GM18867 (cell line): ENCODE results near the gene ZBED4.
A peak's percentile ranks its signal among the peaks of the same experiment; 100 is the strongest.
"Not testable (repeated sequence)": the region's sequence is repeated elsewhere in the genome, so short reads cannot be mapped to it uniquely, and the experiment has no call there.

ENCODE experiments used
- ATAC-seq: cut with Tn5 transposase; IDR thresholded peaks from one replicate; pipeline ENCODE4 v1.9.1; 2021; ENCODE audit warnings: mild to moderate bottlenecking, moderate library complexity; ENCODE audit not compliant: unreplicated experiment

Gene ZBED4

GRCh38 chr22:49826603-49827270 lies 26.9 kb upstream of the ZBED4 start:
- peak; percentile 21 for ATAC-seq

GRCh38 chr22:49827271-49827852 lies 26.3 kb upstream of the ZBED4 start:
- ATAC-seq = peak; percentile 10

- peak; percentile 49 for ATAC-seq
Measured at GRCh38 chr22:49827853-49828598, 25.6 kb upstream of the ZBED4 start, which contains the start of gene BRD1. Gene BRD1 (minus strand): TSS chr22:49827873. CDS start chr22:49824317, 3,556 bp downstream.

DNA sequence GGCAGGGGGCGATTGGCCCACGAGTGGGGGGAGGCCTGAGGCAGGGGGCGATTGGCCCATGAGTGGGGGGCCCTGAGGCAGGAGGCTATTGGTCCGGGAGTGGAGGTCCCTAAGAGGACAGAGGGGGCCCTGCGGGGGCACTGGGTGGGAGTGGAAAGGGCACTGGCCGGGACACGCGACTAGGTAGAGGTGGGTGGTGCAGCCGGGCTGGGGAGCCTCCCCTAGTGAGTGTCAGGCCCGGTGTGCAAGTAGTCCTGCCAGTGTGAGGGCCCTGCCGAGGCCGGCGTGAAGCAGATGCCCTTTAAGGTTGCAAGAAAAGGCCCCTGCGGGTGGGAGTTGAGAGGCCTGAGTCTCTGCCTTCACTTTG lies 25.1 kb upstream of the ZBED4 start:
- ATAC-seq = no peak

- no peak for ATAC-seq
Measured at GRCh38 chr22:49829044-49829853, 24.4 kb upstream of the ZBED4 start.

GRCh38 chr22:49833340-49834007 lies 20.2 kb upstream of the ZBED4 start:
- ATAC-seq = no peak

DNA sequence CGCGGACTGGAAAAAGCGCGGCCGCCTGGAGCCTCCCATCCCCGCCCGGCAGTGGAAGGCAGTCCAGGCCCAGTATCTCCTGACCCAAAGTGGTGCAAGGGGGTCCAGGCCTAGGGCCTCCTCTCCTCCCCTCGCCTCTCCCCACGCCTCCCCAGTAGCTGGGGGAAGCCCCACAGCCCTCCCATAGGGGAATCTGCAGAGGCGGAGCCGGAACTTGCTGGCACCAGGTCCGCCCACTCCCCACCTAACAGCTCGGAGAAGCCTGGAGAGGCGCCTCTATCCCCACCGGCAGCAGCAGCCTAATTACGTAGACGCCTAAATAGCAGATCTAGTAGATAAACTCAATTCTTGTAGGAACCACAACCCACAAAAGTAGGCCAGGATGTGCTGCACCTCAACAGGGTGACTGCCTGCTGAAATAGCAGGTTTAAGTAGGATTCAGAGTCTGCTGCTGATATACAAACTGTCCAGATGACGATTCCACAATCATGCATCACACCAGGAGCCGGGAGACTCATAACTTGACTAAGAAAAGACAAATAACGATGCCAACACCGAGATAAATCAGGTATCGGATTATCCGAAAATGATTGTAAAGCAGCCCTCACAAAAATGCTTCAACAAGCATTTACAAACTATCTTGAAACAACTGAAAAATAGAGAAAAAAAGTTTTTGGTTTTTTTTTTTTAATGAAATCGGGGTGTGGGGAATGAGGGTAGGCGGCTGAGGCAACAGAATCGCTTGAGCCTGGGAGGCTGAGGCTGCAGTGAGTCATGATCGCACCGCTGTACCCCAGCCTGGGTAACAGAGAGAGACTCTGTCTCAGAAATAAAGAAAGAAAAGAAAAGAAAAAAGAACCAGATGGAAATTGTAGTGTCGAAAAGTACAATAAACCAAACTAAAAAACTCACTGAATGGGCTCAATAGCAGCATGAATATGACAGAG lies 14.6 kb upstream of the ZBED4 start:
- ATAC-seq = no peak

DNA sequence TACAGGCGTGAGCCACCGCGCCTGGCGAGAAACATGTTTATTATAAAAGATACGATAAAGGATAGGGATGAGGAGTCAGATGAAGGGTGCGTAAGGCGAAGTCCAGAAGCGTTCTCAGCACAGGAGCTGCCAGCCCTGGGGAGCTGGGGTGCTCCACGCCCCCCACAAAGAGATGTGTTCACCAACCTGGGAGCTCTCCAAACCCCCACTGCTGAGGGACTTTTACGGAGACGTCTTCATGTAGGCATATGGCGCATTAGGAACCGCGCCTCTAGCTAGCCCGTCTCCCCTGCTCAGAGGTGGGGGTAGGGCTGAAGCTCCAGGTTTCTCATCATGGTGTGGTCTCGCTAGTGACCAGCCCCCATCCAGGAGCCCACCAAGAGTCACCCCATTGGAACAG lies 8.4 kb upstream of the ZBED4 start:
- ATAC-seq = no peak

GRCh38 chr22:49845666-49846459 lies 7.8 kb upstream of the ZBED4 start:
- ATAC-seq = no peak

GRCh38 chr22:49847751-49848689 lies 5.6 kb upstream of the ZBED4 start:
- no peak for ATAC-seq

- no peak for ATAC-seq
Measured at GRCh38 chr22:49848690-49849160, 4.9 kb upstream of the ZBED4 start.

DNA sequence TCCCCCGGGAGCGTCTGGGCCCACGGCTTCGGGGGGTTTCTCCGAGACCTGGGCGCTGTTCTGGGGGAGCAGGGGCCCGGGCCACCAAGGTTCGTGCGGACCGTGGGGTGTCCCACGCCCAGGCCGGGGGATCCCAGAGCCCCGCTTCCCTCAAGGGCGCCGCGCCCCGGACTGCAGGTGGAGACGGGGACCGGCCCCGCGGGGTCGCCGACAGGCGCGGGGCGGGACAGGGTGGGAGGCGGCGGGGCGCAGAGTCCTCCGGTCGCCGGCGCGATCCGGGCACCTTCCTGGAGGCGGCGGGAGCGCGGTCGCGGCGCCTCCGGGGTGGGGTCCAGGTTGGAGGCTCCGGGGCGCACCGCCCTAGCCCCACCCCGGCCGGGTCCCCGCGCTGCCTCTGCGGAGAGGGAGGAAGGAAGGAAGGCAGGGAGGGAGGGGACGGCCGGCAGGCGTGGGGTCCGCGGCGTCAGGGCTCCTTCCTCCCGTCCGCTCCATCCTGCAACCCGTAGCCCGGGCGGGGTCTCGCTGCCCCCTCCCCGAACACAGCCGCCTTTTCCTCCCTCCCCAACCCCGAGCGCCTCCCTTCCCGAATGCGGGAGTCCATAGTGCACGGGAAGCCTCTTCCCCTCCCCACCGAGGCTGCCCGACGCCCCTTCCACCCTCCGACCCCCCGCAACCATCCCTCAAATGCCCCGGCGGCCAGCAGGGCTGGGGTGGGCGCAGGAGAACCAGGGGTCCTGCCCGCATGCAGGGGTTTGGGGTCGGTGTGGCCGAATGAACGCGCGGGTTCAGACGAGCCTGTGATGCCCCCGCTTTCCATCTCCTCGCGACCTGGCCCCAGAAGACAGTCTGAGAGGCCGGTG lies 4.3 kb upstream of the ZBED4 start:
- no peak for ATAC-seq

DNA sequence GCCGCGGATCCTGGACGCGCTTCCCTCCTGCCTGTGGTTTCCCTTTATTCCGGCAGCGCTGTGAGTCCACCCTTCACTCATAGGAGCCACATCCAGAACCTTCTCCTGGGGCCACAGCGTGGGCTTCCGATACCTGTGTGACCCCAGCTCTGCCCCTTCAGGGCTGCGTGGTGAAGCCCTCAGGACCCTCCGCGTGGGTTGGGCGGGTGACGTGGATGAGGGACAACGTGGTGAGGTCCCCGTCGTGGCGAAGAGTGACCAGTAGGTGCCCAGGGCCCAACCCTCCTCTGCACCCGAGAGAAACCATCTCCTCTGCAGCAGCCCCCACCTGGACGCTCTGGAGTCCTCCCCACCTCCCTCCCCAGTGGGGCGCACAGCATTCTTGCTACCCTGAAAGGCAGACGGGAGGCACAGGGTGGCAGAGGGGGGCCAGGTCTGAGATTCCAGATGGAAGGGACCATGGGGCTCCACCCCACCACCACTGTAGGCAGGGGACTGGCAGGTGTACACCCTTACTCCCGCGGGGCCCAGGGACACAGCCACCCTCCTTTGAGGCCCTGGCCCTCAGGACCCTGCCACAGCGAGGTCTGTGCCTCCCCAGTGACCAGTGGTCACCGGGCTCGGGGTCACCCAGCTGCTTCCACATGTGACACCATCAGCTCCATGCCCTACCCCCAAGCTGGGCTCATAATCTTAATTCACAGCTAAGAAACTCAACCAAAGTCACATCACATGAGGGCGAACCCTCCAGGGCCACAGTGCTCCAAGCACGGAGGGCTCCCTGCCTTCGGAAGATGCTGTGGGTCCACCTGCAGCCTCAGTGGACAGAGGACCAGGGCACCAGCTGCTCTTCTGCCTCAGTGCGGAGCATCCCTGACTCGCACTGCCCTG lies 3.4 kb upstream of the ZBED4 start:
- no peak for ATAC-seq

- ATAC-seq = no peak
Measured at GRCh38 chr22:49850959-49851802, 2.5 kb upstream of the ZBED4 start.

GRCh38 chr22:49852568-49852897 lies 1.1 kb upstream of the ZBED4 start:
- ATAC-seq = not testable (repeated sequence)
